PFSK-1 (cell line): Measurements from ENCODE around the gene LILRA6.

Experiments
- POLR2AphosphoS5 ChIP-seq: IDR thresholded peaks from 2 replicates; pipeline ENCODE4 v1.6.1; 2012; ENCODE audit warnings: low read depth, mild to moderate bottlenecking, control low read depth, low read length, moderate library complexity
- TAF1 ChIP-seq: IDR thresholded peaks from 2 replicates; pipeline ENCODE4 v1.6.1; 2012; ENCODE audit warnings: low read length, control low read depth, borderline replicate concordance; ENCODE audit not compliant: insufficient read depth

GRCh38 chr19:54229146-54229545 lies 13.4 kb downstream of the LILRA6 start:
- TF ChIP-seq POLR2AphosphoS5 (no peak), TAF1 (no peak)
